Left lung (tissue), 10 donors: ENCODE data around the gene WWOX. TPM values are rescaled to one million over a fixed set of nuclear protein-coding genes. Genes with fewer than 3 reads are reported as not detected.

Experiments used
- ATAC-seq: fragments of 200-7000 bp; cut with Tn5 transposase; one replicate; pipeline ENCODE4 v1.9.1; 2020; ENCODE audit warnings: moderate library complexity
- DNase-seq, 4 donors: peaks; one replicate each; pipeline ENCODE4 v3.0.0-alpha.2; 2013 to 2020
- H3K27ac ChIP-seq, 2 donors: fragments of 200-600 bp; sonication (generic) in 1 of 2; one replicate each; pipeline versions ENCODE4 v1.5.0 to v1.8.0; 2020 to 2021
- H3K27me3 ChIP-seq, 2 donors: fragments of 200-600 bp; sonication (generic) in 1 of 2; one replicate each; pipeline versions ENCODE4 v1.5.0 to v1.8.0; 2020 to 2021
- H3K36me3 ChIP-seq, 2 donors: fragments of 200-600 bp; sonication (generic) in 1 of 2; one replicate each; pipeline versions ENCODE4 v1.5.0 to v1.8.0; 2020 to 2021
- H3K4me1 ChIP-seq, 2 donors: fragments of 200-600 bp; one replicate each; pipeline ENCODE4 v1.8.0; 2021
- H3K4me3 ChIP-seq, 2 donors: fragments of 200-600 bp; sonication (generic) in 1 of 2; one replicate each; pipeline versions ENCODE4 v1.5.0 to v1.8.0; 2020 to 2021; ENCODE audit warnings: mild to moderate bottlenecking in 1 of 2
- H3K9me3 ChIP-seq, 2 donors: fragments of 200-600 bp; sonication (generic) in 1 of 2; one replicate each; pipeline versions ENCODE4 v1.5.0 to v1.8.0; 2020 to 2021
- intact Hi-C, 2 donors: fragments of 100-400 bp; cut with DNase I; formaldehyde crosslinking; loops; one replicate each; pipeline versions ENCODE4 v1.11.2 to v1.14.2; 2022
- polyA plus RNA-seq, 6 donors: library from polyadenylated mRNA; unstranded; fragments of 120-200 nt; gene quantifications; one replicate each; pipeline ENCODE4 v1.2.1, GENCODE V29; 2013; ENCODE audit not compliant: insufficient read length in 6 of 6
- total RNA-seq, 2 donors: library from RNA; stranded (reverse); fragmentation: NEBNext Ultra II Directional; extraction: Animal tissue kit (Norgen Biotek cat#: 25700); gene quantifications; one replicate each; pipeline ENCODE4 v1.2.1, GENCODE V29; 2021
- TF ChIP-seq, protein P1 (sequence below), 2 donors: fragments of 200-600 bp; sonication (generic) in 1 of 2; IDR thresholded peaks; one replicate each; pipeline versions ENCODE4 v1.5.0 to v1.8.0; 2021; ENCODE audit warnings: antibody characterized with exemption in 2 of 2
- donor health status: DM: no; HTN: yes; CAD: no.
- donor health status: DM: no; HTN: no; CAD: no.

WWOX gene
- total and polyA plus RNA-seq, 8 donors, result 17.2 to 40.3 (median 30.8) TPM

DNA sequence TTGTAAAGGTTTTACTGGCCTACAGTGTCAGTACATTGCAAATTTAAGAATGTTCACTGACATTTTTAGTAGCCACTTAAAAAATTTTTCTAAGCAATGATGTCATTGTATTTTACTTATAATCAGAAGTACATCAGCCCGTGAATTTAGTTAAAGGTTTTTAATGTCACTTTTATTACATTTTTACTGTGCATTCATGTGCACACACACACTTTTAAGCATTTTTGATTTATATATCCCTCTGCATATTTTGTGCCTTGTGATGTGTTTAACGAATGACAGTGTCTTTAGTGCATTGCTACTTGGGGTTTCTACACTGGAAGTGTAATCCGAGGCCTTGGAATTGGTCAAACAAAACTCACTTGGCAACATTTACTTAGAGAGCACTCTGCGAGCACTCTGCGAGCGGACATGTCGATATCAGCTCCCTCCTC, 190.4 kb downstream of the WWOX start:
- TF ChIP-seq, protein P1, sequence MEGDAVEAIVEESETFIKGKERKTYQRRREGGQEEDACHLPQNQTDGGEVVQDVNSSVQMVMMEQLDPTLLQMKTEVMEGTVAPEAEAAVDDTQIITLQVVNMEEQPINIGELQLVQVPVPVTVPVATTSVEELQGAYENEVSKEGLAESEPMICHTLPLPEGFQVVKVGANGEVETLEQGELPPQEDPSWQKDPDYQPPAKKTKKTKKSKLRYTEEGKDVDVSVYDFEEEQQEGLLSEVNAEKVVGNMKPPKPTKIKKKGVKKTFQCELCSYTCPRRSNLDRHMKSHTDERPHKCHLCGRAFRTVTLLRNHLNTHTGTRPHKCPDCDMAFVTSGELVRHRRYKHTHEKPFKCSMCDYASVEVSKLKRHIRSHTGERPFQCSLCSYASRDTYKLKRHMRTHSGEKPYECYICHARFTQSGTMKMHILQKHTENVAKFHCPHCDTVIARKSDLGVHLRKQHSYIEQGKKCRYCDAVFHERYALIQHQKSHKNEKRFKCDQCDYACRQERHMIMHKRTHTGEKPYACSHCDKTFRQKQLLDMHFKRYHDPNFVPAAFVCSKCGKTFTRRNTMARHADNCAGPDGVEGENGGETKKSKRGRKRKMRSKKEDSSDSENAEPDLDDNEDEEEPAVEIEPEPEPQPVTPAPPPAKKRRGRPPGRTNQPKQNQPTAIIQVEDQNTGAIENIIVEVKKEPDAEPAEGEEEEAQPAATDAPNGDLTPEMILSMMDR (IDR thresholded peaks at IDR 0.05), result no peak
- Histone ChIP-seq H3K9me3 (no peaks in the 10 kb centered on the region), H3K36me3 (no peaks in the 10 kb centered on the region), H3K27ac (no peak overlapping the region), H3K27me3 (no peaks in the 10 kb centered on the region), H3K4me1 (peaks cover 3 to 13% of the 10 kb centered on the region in 2 donors), H3K4me3 (no peak overlapping the region)
- DNase-seq (no peak), ATAC-seq (no peak)
- intact Hi-C loops, result no loop called here

DNA sequence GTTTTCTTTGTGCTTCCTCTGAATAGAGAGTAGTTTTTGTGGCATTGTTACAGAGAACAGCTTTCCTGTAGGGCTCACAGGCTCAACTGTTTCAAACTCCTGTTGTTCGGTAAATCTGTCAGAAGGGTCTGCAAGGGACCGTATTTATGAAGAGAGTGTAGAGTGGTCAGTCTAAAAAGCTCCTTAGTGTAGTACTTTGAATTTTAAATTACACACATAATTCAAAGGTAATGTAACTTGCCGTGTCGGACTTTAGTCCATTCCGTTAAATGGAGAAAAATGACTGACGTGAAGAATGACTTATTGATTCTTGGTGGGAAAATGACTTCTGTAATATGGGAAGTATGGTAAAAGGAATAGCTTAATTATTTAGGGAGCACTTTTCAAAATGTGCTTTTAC, 190.9 kb downstream of the WWOX start:
- intact Hi-C loops, result no loop called here
- H3K4me3 ChIP-seq, result no peak overlapping the region
- TF ChIP-seq, protein P1 (IDR thresholded peaks at IDR 0.05), result no peak
- H3K9me3 ChIP-seq, result no peaks in the 10 kb centered on the region
- no peak overlapping the region for H3K27ac ChIP-seq
- H3K27me3 ChIP-seq, result no peaks in the 10 kb centered on the region
- ATAC-seq, result no peak
- peaks cover 3 to 13% of the 10 kb centered on the region in 2 donors for H3K4me1 ChIP-seq
- H3K36me3 ChIP-seq, result no peaks in the 10 kb centered on the region
- no peak for DNase-seq

DNA sequence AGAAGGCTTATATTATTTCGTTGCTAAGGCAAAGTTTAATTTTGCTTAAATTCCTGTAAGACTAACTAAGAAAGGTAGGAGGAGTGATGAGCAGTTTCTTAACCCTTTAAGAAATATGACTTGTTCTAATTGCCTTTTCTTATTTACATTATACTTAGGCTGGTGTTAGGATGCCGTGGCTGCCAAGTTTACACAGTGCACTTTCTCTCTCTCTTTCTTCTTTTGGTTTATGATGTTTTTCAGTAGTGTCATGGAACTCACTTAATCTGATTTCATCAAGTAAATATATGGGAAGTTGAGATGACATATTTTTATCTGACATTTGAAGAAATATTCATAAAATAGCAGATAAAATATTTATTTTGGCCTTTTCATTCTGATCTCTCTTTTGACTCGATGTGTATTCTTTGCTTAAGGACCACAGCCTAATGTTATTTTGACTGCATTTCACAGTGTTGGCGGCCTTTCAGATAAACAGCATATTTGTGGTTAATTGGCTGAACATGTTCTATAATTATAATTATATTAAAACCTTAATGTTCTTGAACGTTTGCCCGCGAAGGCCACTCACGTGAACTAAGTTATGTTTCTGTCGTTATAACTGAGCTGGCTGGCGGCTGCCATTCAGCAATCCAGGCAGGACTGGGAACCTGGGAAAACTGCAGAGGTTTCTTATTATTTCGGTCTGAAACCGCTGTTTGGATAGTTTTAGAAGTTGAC, 191.6 kb downstream of the WWOX start:
- ATAC-seq (no peak), DNase-seq (peak in 3 of 4 donors; percentile 37 to 82 (median 80))
- TF ChIP-seq, protein P1 (IDR thresholded peaks at IDR 0.05), result no peak
- Histone ChIP-seq H3K9me3 (no peaks in the 10 kb centered on the region), H3K27me3 (no peaks in the 10 kb centered on the region), H3K27ac (no peak overlapping the region), H3K36me3 (no peaks in the 10 kb centered on the region), H3K4me1 (peaks cover 3 to 13% of the 10 kb centered on the region in 2 donors), H3K4me3 (no peak overlapping the region)
- intact Hi-C loops, result no loop called here

DNA sequence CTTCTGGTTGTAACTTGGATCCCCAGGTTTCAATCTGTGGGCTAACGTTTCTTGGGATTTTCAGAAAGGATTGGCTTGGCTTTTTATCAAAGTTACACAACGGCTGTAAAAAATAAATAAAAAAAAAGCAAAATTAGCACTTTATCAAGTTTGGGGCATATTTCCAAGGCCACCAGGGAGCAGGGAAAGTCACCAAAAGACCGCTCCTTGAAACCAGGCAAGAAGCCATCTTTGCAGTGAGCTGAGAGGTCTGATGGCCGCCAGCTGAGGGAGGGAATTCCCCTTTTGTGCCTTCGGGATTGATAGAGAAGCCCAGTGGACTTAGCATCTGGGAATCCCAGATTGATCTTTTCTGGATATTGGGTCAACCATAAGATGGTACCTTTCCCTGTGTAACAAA, 192.2 kb downstream of the WWOX start:
- no peak overlapping the region for H3K27ac ChIP-seq
- intact Hi-C loops, result no loop called here
- TF ChIP-seq, protein P1 (IDR thresholded peaks at IDR 0.05), result no peak
- H3K36me3 ChIP-seq, result no peaks in the 10 kb centered on the region
- ATAC-seq (peak; percentile 32), DNase-seq (peak in 2 of 4 donors; percentile 90)
- no peaks in the 10 kb centered on the region for H3K9me3 ChIP-seq
- peaks cover 3 to 13% of the 10 kb centered on the region in 2 donors for H3K4me1 ChIP-seq
- H3K27me3 ChIP-seq, result no peaks in the 10 kb centered on the region
- no peak overlapping the region for H3K4me3 ChIP-seq

DNA sequence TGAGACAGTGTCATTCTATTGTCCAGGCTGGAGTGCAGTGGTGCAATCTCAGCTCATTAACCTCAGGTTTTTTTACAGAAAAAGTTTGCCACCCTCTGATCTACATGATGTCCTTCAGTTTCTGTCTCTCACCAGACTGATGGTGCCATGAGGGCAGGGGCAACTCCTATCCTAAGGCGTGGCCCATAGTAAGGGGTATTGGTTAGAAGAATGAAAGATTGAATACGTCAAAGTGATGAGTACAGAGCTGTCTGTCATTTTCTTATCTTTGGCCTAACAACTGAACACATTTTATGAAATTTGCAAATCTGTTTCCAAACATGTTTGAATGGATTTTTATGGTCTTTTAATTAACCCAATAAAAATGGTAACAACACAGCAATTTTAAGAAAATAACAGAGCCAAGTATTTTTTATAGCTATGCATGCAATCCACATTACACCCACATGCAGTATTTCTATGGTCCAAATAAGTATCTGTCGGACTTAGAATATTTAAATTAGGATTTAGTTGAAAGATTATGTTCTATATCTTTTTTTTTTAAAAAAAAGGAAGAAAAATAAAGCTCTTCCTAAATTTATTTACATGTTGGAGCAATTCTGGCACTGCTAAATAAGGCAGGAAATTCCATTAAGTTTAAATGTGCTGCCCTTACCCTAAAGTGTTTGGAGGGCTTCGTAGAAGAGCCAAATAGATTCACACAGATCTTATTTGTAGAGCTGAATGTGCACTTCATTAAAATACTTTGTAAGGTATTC, 192.8 kb downstream of the WWOX start:
- Histone ChIP-seq H3K27me3 (no peaks in the 10 kb centered on the region), H3K4me3 (no peak overlapping the region), H3K4me1 (peaks cover 3 to 13% of the 10 kb centered on the region in 2 donors), H3K9me3 (no peaks in the 10 kb centered on the region), H3K27ac (no peak overlapping the region), H3K36me3 (no peaks in the 10 kb centered on the region)
- DNase-seq (peak in 2 of 4 donors; percentile 56 to 77), ATAC-seq (no peak)
- TF ChIP-seq, protein P1 (IDR thresholded peaks at IDR 0.05), result no peak
- intact Hi-C loops, result no loop called here
